HG02798 (cell line): ENCODE results near the gene PUM1.

ENCODE experiments used
- ATAC-seq: cut with Tn5 transposase; IDR thresholded peaks from one replicate; pipeline ENCODE4 v1.9.1; 2021; ENCODE audit warnings: mild to moderate bottlenecking; ENCODE audit not compliant: unreplicated experiment, poor library complexity

PUM1 gene

DNA sequence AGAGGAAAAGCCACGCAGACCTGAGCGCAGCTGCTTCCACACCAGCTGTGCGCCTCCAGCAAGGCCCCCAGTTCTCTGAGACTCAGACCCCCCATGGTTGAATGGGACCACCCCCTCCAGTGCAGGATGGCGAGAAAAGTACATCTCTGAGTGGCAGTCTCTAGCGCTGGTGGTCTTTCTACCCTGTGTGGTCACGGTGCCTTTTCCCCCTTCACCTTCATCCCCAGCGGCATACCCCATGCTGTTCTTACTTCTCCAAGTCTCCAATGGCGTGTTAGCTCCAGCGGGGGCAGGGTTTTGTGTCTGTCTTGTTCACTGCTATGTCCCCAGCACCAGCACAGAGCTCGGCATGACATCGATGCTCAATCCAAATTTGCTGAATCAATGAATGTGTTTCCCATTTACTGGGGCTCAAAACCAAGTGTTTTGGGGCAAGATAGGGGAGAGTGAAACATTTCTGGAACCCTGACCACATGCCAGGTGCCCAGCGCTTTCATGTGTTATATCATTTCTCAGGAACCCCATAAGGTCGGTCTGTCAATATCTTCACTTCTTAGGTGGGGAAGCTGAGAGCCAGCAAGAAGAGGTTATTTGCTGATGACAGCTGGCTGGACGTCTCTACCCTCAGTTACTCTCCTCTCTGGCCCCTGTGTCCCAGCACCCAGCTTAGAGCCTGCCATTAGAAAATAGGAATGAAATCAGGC lies 156.0 kb downstream of the PUM1 start:
- ATAC-seq = no peak

DNA sequence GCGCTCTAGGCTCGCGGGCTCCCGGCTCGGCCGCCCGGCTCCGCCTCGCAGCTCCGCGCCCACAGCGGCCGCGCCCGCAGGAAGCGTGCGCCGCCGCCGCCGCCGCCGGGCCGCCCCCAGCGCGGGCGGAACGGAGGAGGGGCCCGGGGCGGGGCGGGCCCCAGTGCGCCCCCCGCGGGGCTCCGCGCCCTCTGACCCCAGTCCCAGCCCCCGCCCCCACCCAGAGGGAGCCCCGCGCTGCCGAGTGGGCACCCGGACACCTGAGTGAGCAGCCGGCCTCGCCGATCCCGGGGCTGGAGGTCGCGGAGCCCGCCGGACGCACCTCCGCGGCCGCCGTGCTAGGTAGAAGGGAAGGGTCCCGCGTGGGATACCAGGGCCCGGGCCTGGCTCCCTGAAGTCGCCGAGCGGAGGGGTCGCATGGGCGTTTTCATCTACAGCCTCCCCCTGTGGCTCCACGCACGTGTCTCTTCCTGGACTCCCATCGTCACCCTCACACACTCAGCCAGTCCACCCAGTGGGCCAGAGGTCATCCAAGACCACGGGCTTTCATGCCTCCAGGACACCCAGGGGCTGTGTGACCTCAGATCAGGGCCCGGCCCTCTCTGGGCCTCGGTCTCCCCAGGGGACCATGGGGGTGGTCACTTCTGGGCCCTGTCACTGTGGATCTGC lies 156.7 kb downstream of the PUM1 start, which contains the start of gene SDC3:
Gene SDC3 (minus strand): TSS at position 63 of the 669 bp plus-strand sequence. CDS start 172 bp downstream, outside the sequence.
- no peak for ATAC-seq

DNA sequence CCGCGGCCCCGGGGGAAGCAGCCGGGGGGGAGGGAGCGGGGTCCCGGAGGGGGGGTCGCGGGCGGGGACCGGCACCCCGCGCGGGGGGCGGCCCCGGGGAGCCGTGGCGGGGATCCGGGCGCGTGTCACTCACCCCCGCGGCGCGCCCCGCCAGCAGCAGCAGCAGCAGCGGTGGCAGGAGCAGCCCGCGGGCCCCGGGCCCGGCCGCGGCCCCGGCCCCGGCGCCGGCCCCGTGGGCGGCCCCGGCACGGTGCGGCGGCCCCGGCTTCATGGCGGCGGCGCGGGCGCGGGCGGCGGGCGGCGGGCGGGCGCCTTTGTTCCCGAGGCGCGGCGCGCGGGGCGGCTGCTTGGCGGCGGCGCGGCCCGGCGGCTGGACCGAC lies 157.2 kb downstream of the PUM1 start:
- no peak for ATAC-seq

DNA sequence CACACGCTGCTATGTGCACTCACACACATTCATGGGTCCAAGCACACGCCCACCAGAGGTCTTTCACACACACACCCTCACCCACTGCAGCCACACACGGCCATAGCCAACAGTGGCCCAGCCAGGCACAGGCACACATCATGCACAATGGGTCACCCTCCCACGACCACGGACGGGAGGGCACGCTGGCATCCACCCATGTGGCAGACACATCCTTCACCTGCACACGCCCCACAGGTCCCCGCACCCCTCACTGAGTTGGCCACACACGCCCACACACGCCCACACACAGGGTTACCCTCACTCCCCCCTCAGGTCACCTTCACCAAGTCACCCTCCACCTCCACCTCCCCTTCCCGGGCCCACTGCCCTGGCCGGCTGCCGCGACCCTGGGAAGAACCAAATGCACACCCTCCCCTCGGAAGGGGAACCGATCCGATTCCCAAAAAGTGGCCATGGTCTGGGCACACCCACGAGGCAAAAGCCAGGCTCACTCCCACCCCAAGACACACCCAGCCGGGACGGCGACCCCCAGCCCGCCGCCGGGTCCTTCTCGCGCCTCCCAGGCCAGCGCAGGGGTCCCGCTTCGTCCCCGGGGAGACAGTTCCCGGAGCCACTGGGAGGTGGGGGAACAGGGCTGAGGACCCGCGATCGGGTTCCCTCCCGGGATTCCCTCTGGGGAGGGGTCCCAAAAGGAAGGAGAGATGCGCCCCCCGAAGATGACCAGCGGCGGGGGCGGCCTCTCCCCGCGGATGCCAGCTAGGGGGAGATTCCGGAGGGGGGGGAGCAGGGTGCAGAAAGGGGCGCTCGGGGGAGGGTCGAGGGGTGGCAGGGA lies 157.8 kb downstream of the PUM1 start:
- ATAC-seq = no peak

DNA sequence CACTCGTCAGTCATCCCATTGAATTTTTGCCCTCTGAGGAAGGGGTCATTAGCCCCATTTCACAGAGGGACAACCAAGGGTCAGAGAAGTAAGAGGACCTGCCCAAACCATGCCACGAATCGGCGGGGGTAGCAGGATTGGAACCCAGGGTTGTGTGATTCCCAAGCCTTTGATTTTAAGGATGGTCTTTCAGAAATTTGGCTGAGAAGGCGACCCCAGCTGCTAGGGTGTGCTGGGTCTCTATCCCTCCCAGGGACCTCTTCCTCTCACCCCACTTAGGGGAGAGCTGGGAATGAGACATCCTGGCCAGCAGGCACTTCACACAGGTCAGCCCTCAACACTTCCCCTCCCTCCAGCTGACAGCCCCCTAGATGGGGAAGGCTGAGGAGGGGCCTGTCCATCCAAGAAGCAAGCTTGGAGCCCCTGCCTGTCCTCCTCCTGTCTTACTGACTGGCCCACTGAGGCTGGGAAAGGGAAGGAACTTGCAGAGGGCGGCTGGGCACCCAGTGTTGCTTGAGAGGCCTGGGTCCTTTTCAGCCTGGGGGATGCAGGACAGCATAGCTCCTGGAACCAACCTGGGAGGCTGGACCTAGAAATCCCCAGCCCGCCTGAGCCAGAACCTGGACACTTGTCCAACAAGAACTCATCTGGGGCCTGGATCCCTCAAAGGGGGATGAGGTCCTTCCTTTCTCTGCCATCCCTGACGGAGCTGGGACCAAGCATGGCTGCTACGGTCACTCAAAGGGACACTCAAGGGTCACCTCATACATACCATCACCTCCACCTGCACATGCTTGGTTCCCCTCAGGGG lies 158.7 kb downstream of the PUM1 start:
- ATAC-seq = no peak

DNA sequence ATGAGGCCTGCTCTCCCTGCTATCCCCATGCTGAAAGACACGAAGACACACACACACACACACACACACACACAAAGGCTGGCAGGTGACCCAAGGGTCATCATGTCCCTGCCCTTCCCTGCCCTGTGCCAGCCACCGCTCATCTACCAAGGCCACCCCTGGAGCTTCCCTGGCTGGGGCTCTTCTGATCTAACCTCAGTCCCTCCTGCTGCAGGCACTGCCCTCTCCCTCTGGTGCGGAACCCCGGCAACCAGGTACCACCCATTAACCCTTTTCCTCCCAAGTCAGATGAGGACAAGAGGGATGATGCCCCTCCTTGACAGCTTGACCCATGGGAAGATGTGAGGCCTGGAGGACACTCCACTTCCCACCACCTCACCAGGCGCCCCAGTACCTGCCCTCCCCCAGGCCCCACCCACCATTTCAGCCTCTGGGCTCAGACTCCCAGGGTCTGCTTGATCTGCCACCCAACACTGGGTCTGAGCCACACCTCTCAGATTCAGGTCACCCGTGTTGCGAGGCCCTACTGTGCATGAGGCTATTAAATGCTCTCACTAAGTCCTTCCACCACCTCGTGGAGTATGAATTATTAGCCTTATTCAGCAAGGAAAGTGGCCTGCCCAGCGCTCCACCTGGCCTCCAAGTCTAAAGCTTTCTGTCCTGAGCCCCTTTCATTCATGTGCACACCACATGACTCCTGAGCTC lies 159.4 kb downstream of the PUM1 start:
- ATAC-seq = no peak

DNA sequence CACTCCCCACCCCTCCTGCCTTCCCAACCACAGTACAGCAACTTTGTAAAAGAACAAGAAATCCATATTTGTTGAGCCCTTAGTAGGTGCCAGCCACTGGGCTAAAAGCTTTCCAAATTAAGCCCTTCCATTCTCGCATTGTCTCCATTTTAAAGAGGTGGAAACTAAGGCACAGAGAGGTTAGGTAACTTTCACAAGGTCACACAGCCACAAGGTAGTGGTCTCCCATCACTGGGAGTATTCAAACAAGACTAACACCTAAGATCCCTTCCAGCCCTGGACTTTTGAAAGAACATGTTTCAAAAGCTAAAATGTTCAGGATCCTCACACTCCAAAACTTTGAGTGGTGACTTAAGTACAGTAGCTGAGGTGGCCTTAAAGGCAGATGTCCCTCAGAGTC lies 160.1 kb downstream of the PUM1 start:
- ATAC-seq = no peak

DNA sequence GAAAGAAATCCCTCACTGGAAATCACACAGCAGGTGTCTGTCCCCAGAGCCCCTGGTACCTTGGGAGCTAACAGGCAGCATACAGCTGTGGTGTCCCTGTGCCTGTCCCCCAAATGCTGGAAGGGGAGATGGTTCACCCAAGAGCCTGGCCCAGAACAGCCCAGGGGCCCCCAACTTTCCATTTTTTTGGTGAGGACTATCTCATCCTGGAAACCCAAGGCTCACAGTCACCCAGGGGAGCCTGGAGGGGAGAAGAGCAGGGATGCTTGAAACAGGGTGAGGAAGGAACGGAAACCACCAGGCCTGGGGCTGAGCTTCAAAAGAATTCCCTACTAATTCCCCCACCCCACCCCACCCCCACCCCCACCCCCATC lies 160.6 kb downstream of the PUM1 start:
- no peak for ATAC-seq

DNA sequence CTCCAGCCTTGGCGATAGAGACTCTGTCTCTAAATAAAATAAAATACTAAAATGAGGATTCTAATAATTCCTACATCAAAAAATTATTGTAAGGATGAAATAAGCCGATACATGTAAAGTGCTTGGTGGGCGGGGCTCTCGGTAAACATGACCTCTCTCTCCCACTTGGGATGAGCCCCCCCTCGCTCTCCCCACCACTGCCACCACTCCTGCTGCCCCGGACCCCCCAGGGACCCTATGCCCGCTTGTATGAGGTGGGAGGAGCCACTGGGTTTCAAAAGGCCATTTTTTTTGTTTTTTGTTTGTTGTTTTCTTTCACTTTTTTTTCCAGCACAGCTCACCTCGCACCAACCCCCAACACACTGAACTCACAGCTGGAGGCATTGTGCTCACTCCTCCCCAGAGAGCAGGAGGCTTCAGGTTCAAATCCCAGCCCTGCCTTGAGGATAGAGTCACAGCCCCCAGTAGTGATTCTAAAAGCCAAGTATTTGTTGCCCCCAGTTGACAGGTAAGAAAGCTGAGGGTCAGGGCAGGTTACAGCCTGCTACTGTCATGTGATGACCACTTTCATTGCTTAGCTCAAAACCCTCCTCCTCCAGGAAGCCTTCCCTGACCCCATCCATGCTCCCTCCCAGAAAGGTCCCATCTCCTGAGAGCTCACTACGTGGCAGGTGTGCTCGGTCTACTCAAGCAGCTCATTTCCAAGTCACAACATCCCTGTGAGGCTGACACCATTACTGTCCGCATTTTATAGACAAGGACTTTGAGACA lies 161.1 kb downstream of the PUM1 start:
- no peak for ATAC-seq

DNA sequence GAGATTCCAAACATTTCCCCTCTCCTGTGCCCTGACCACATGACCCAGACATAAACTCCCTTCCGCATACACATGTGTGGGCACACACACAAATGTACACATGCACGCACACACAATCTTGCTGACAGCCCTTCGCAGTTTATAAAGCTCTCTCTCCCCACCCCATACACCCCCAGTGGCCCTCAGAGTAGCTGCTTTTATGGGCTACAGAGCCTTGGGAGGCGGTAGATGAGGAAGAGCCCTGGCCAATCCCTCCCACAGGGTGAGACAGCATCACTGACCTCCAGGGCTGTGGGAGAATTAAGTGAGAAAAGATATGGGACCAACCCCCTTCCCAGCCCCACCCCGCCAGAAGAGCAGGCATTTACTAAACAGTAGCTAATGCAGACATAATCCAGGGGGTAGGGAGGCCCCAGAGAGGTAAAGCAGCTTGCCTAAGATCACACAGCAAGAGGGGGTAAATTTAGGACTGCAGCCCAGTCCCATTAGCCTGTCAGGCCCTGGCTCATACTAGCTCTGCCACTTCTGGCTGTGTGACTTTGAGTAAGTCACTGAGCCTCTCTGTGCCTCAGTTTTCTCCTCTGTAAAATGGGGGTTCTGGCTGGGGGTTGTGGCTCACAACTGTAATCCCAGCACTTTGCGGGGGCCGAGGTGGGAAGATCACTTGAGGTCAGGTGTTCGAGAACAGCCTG lies 162.0 kb downstream of the PUM1 start:
- no peak for ATAC-seq

DNA sequence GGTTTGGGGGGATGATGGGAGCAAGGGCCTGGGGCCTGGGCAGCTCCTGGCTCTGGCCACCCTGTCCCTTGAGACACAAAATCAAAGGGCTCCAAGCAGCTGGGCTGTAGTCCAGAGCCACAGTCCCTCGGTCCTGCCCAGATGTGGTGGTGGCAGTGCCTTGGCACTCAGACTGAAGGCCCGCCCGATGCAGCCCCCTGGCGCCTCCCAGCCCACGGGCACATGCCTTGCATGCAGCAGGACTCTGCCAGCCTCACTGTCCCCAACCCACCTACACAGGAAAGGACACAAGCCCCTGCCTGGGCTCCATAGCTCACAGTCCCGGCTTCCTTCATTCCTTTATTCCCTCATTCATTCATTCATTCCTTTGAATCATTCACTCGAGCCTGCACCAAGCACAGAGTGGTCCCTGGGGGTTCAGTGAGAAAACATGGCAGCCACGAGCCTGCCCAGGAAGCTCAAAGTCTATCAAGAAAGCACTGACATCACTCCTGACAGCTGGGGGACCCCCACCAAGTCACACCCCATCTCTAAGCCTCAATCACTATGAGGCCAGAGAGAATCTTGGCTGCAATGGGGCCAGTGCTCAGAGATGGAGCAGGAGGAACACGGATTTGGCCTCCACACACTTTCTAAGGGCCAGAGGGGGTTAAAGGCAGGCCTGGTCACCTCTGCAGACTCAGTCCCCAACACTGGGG lies 162.8 kb downstream of the PUM1 start:
- ATAC-seq = no peak

DNA sequence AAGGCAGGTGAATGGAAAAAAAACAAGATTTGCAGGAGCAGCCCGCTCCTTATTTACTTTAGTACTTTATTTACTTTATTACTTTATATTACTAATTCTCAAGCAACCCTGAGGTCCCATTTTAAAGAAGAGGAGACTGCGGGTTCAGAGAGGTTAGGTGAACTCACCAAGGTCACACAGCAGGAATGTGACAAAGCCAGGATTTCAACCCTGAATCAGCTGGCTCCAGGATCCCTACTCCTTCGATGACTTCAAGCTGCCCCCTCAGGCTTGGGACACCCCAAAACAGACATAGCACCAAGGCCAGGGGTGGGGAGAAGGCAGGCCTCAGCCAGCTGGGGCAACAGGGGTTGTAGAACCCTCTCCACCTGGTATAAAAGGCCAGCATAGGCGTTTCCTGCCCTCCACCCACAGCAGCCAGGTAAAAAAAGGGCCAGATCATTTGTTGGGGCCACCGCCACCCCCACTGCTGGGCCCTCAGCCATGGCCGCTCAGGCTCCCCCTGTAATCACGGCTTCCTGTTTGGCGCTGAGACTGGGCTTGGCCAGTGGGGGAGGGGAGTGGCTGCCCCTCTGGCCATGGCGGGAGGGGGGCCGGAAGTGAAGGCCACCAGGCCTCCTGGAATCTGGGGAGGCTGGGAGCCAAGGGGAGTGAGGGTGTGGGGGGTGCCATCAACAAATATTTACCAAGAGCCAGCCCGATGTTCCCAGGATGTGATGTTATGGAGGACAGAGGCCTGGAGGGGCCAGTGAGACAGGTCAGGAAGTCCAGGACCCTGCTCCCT lies 163.5 kb downstream of the PUM1 start:
- no peak for ATAC-seq

DNA sequence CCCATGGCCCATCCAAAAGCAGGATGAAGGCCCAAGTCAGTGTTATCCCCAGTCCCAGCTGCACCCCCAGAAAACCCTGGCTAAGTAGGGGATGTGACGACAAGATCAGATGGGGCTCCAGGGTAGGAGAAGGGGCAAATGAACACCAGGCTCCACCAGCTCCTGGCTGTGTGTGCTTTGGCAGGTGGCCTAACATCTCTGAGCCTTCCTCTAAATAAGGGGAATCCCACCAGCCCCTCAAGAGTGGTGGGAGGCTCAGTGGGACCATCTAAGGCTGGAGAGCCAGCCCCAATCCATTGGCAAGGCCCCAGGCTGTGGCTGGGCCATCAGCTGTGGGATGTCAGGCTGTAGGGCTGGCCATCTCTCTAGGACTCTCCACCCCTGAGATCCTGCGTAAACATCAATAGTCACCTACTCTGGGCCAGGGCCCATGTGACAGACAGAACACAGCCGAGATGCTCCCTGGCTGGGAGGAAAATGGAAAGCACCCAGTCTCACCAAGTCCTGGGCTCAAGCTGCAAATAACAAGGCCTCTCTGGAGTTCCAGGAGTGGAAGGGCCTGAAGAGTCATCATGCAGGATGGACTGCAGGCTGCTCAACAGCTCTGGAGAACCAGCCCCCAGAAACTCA lies 164.5 kb downstream of the PUM1 start:
- ATAC-seq = no peak

DNA sequence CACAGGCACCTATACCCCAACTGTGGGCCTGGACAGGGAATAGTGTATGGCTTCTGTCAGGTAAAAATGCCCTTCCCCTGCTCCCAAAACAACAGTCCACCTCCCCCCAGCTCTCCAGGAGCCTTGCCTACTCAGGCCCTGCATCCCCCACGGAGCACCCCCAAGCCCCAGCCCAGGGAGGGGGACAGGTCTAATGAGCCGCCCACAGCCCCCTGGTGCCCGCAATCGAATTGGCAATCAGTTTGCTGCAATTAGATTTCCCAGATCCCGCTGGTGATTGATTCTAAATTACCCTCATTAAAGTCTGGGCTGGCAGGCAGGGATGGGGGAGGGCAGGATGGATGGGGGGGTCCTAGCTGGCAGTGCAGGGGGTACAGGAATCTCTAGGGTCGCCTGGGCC lies 165.0 kb downstream of the PUM1 start:
- ATAC-seq = no peak

DNA sequence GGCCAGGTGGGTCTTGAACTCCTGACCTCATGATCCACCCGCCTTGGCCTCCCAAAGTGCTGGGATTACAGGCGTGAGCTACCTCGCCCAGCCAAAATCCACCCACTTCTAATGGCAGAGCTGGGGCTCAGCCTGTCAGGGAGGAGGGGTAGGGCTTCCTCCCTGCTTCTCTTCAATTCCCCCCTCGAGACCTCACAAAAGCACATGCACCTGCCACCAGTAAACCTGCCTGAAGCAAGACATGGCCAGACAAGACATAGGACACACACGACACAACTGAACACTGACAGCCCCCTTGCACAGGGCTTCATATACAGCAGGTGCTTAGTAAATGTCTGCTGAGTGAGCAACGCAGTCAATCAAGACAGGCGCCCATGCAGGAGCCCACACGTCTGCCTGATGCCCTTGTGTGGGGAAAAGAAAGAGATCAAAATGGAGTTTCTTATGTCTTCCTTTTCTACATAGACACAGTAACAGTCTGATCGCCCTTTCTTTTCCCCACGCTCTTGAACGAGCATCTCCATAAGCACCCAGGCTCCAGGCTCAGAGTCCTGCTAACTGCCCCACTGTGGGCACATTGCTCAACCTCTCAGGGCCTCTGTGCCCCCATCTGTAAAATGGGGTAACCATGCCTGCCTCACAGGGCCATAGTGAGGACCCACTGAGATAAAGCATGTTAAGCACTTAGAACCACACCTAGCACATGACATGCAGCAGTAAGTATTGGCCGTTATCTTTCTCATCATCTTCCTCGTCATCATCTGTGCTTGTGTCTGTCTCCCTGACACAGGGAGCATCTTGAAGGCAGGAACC lies 165.7 kb downstream of the PUM1 start:
- ATAC-seq = no peak
